ENCODE data around the gene PRSS21.
A peak's percentile ranks its signal among the peaks of the same experiment; 100 is the strongest.

Gene PRSS21

DNA sequence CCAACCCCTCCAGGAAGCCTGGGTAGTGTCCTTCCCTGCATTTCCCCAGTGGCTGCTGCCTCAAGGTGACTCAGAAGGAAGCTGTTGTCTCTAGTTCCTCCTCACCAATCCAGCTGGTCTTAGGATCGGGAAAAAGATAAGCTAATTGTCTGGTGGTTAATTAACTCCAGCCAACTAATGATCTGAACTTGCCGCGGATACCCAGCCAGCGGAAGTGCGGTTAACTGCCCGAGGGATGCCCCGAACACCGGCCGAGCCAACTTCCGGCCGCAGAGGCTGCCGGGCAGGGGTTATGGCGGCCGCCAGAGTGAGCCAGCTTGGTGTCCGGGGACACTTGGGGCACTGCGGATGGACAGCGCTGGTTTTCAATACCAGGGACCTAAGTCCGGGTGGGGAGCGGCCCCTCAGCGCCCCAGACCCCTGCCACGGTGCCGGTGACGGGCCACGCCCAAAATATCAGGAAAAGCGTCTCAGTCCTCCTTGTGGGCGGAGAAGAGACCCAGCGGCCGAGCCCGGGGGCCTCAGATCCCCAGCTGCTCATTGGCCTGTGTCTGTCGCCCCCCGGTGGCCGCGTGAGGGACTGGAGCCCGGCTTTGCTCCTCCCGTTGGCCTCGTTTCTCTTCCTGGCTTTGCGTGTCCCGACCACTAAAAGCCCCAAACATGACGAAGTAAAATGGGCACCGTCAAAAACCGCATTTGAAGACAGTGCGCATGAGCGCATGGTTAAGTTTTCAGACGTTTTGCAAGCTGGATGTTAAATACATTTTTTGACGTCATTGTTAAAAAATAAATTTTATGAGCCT, 51.2 kb downstream of the PRSS21 start:
- peak; percentile 97 for DNase-seq (ENCODE audit: low spot score)

Data from GM03348 (cell line).